GM12878 (cell line): Measurements from ENCODE around the gene DBN1. TPM values are rescaled to one million over a fixed set of nuclear protein-coding genes. Genes with fewer than 3 reads are reported as not detected.
A peak's percentile ranks its signal among the peaks of the same experiment; 100 is the strongest.

Source experiments
- ATAC-seq: fragments of 200-7000 bp; cut with Tn5 transposase; 3 replicates; pipeline ENCODE4 v1.9.1; 2020; ENCODE audit warnings: mild to moderate bottlenecking, moderate library complexity
- BruUV-seq: library from RNA; stranded (reverse); fragments of 400-500 nt; replicated peaks from 2 replicates; lab custom pipeline; 2021; lab: Mats Ljungman, UMichigan
- CTCF ChIA-PET: fragments of 300-600 bp; sonication (Branson Sonifier 250); formaldehyde crosslinking; extraction: SDS; loops from one replicate; lab custom pipeline; 2021; ENCODE audit warnings: inconsistent platforms; lab: Yijun Ruan, JAX
- POLR2A ChIA-PET: fragments of 350-600 bp; formaldehyde crosslinking; extraction: SDS; loops from one replicate; lab custom pipeline; 2021; ENCODE audit warnings: inconsistent platforms; lab: Charles Lee
- RAD21 ChIA-PET: fragments of 300-600 bp; sonication (Branson Sonifier 250); formaldehyde crosslinking; loops from one replicate; lab custom pipeline; 2023; ENCODE audit warnings: antibody characterized with exemption; ENCODE audit not compliant: unreplicated experiment; lab: Charles Lee
- SMC1A ChIA-PET: fragments of 300-600 bp; sonication (Branson Sonifier 250); formaldehyde crosslinking; loops from one replicate; lab custom pipeline; 2023; ENCODE audit not compliant: unreplicated experiment, uncharacterized antibody; lab: Charles Lee
- DNase-seq: peaks from one replicate; pipeline ENCODE4 v3.0.0-alpha.2; 2011; ENCODE audit warnings: low read depth, low spot score
- FAIRE-seq: peaks from 3 replicates; lab custom pipeline; 2011; peaks lifted over from hg19 to GRCh38; lab: Jason Lieb, UNC
- H2AFZ ChIP-seq: 2 replicates; pipeline ENCODE4 v1.6.0; 2011; ENCODE audit warnings: low read depth, low read length, control low read depth; ENCODE audit not compliant: control insufficient read depth
- H3K27ac ChIP-seq: 2 replicates; pipeline ENCODE4 v1.5.1; 2011; ENCODE audit warnings: control low read depth; ENCODE audit not compliant: control insufficient read depth, insufficient read depth
- H3K27me3 ChIP-seq, 2 experiments: replicated peaks in 1 of 2; 2 replicates each; pipeline versions ENCODE4 v1.6.0 to v1.6.1; 2011; ENCODE audit warnings: low read length in 1 of 2; ENCODE audit not compliant: control insufficient read depth in 2 of 2, insufficient read depth in 2 of 2
- H3K36me3 ChIP-seq, 2 experiments: 2 replicates each; pipeline ENCODE4 v1.5.1; 2011; ENCODE audit warnings: low read length in 1 of 2; ENCODE audit not compliant: control insufficient read depth in 2 of 2, insufficient read depth in 2 of 2
- H3K4me1 ChIP-seq: 2 replicates; pipeline ENCODE4 v1.6.1; 2011; ENCODE audit warnings: mild to moderate bottlenecking, low read length, moderate library complexity, mixed read lengths; ENCODE audit not compliant: control insufficient read depth, insufficient read depth
- H3K4me2 ChIP-seq: 2 replicates; pipeline ENCODE4 v1.6.0; 2011; ENCODE audit warnings: control low read depth; ENCODE audit not compliant: control insufficient read depth, insufficient read depth
- H3K4me3 ChIP-seq: fragments of 200-600 bp; sonication (generic); 2 replicates; pipeline ENCODE4 v1.5.1; 2016
- H3K79me2 ChIP-seq: 2 replicates; pipeline ENCODE4 v1.6.0; 2011; ENCODE audit warnings: low read length; ENCODE audit not compliant: control insufficient read depth, insufficient read depth
- H3K9ac ChIP-seq: 2 replicates; pipeline ENCODE4 v1.8.0; 2011; ENCODE audit warnings: low read length, control low read depth, mixed read lengths; ENCODE audit not compliant: control insufficient read depth, insufficient read depth
- H3K9me3 ChIP-seq: replicated peaks from 3 replicates; pipeline ENCODE4 v1.5.1; 2011; ENCODE audit warnings: mild to moderate bottlenecking, low read length; ENCODE audit not compliant: control insufficient read depth, insufficient read depth
- H4K20me1 ChIP-seq: 2 replicates; pipeline ENCODE4 v1.6.0; 2011; ENCODE audit not compliant: control insufficient read depth, insufficient read depth
- BACH1 ChIP-seq: fragments of 450-650 bp; IDR thresholded peaks from 2 replicates; pipeline ENCODE4 v1.6.1; 2017; ENCODE audit warnings: mild to moderate bottlenecking, borderline replicate concordance
- BHLHE40 ChIP-seq, 2 experiments: fragments of 450-650 bp in 1 of 2; IDR thresholded peaks; 2 replicates each; pipeline ENCODE4 v1.6.1; 2011 to 2017; ENCODE audit warnings: low read depth in 2 of 2, borderline replicate concordance in 1 of 2, improper control_type of control experiment in 1 of 2, low read length in 1 of 2, mild to moderate bottlenecking in 1 of 2
- CREM ChIP-seq: IDR thresholded peaks from 2 replicates; pipeline ENCODE4 v1.6.1; 2014; ENCODE audit warnings: antibody characterized with exemption, low read depth
- E2F4 ChIP-seq: IDR thresholded peaks from 2 replicates; pipeline ENCODE4 v1.6.1; 2012; ENCODE audit warnings: low read depth, low read length, improper control_type of control experiment
- EZH2 ChIP-seq: IDR thresholded peaks from 2 replicates; pipeline ENCODE4 v1.6.1; 2012; ENCODE audit warnings: low read depth, mild to moderate bottlenecking, control low read depth, inconsistent platforms, low read length, borderline replicate concordance; ENCODE audit not compliant: control insufficient read depth
- HDGF ChIP-seq: fragments of 450-650 bp; IDR thresholded peaks from 2 replicates; pipeline ENCODE4 v1.6.1; 2016; ENCODE audit warnings: antibody characterized with exemption
- MXI1 ChIP-seq: fragments of 150-350 bp; IDR thresholded peaks from 2 replicates; pipeline ENCODE4 v1.6.1; 2011; ENCODE audit warnings: low read depth, mild to moderate bottlenecking, inconsistent platforms, low read length, improper control_type of control experiment
- NBN ChIP-seq: fragments of 450-650 bp; IDR thresholded peaks from 2 replicates; pipeline ENCODE4 v1.6.1; 2016
- NFIC ChIP-seq: IDR thresholded peaks from 2 replicates; pipeline ENCODE4 v1.6.1; 2012; ENCODE audit warnings: low read depth, mild to moderate bottlenecking, inconsistent platforms, low read length, moderate library complexity
- NKRF ChIP-seq: fragments of 450-650 bp; conservative IDR thresholded peaks from 2 replicates; pipeline ENCODE4 v1.6.1; 2017; ENCODE audit warnings: mild to moderate bottlenecking, moderate library complexity
- NR2C2 ChIP-seq: IDR thresholded peaks from 2 replicates; pipeline ENCODE4 v1.6.1; 2011; ENCODE audit warnings: borderline replicate concordance, low read depth; ENCODE audit not compliant: control insufficient read depth, insufficient read length
- NR2F1 ChIP-seq: fragments of 450-650 bp; conservative IDR thresholded peaks from 2 replicates; pipeline ENCODE4 v1.6.1; 2017; ENCODE audit warnings: mild to moderate bottlenecking
- NRF1 ChIP-seq: conservative IDR thresholded peaks from 2 replicates; pipeline ENCODE4 v1.6.1; 2011; ENCODE audit warnings: mild to moderate bottlenecking, low read depth, low read length, improper control_type of control experiment
- RB1 ChIP-seq: fragments of 450-650 bp; formaldehyde crosslinking; IDR thresholded peaks from 2 replicates; pipeline ENCODE4 v1.6.1; 2017; ENCODE audit warnings: mild to moderate bottlenecking, borderline replicate concordance
- RBBP5 ChIP-seq: fragments of 200-600 bp; sonication (generic); conservative IDR thresholded peaks from 2 replicates; pipeline ENCODE4 v1.6.1; 2016
- SIN3A ChIP-seq: IDR thresholded peaks from 2 replicates; pipeline ENCODE4 v1.6.1; 2012; ENCODE audit warnings: low read depth, low read length, improper control_type of control experiment
- SMC3 ChIP-seq: IDR thresholded peaks from 2 replicates; pipeline ENCODE4 v1.6.1; 2011; ENCODE audit warnings: low read length, improper control_type of control experiment, borderline replicate concordance
- SP1 ChIP-seq: IDR thresholded peaks from one replicate; pipeline ENCODE4 v1.6.1; 2011; ENCODE audit warnings: low read depth, low read length
- YY1 ChIP-seq: IDR thresholded peaks from 2 replicates; pipeline ENCODE4 v1.6.1; 2011; ENCODE audit warnings: low read depth, mild to moderate bottlenecking, low read length
- ZNF24 ChIP-seq: fragments of 450-650 bp; IDR thresholded peaks from 2 replicates; pipeline ENCODE4 v1.6.1; 2017; ENCODE audit warnings: antibody characterized with exemption, mild to moderate bottlenecking
- WGBS: methylation state at CpG from one replicate; pipeline ENCODE4 v1.1.6; 2016; ENCODE audit warnings: low lambda C conversion rate; ENCODE audit not compliant: insufficient replicate concordance, insufficient coverage; ENCODE audit errors: missing lambda C conversion rate; 5-methylcytosine and 5-hydroxymethylcytosine counted together
- in situ Hi-C: fragments of 300-500 bp; cut with MboI; formaldehyde crosslinking; loops from 9 replicates; pipeline ENCODE4 v1.14.3; 2018; ENCODE audit warnings: mixed read lengths
- intact Hi-C: fragments of 100-400 bp; cut with micrococcal nuclease; formaldehyde crosslinking; loops from one replicate; pipeline ENCODE4 v1.14.2; 2022; ENCODE audit not compliant: unreplicated experiment
- polyA plus RNA-seq, 11 experiments: library from polyadenylated mRNA; depleted of rRNA in 4 of 11; unstranded in 6 of 11; stranded (reverse) in 5 of 11; fragments of >200 nt; fragmentation: Nextera tagmentation in 4 of 11; fragmentation: Illumina TruSeq in 1 of 11; extraction: Ambion mirVana in 4 of 11; extraction: Trizol in 1 of 11; gene quantifications; 1 replicate in 1 of 11; 2 replicates in 10 of 11; pipeline versions ENCODE4 v1.2.1 to v1.2.3, GENCODE V29; 2011 to 2016; ENCODE audit warnings: inconsistent platforms in 2 of 11, missing spikeins in 2 of 11, low read depth in 1 of 11
- total RNA-seq, 4 experiments: library from RNA; depleted of rRNA in 3 of 4; stranded (reverse); fragments of >200 nt in 3 of 4; fragmentation: Illumina TruSeq in 1 of 4; extraction: Trizol in 1 of 4; gene quantifications; 2 replicates each; pipeline versions ENCODE4 v1.2.1 to v1.2.3, GENCODE V29; 2013 to 2021

The DBN1 gene
- total and polyA plus RNA-seq, 10 of the 15 experiments (the other 5 are each of a cell fraction or from before 2014, with no cell fraction given), result 0.18 to 81.0 (median 27.9) TPM

- ATAC-seq (peak; percentile 70), FAIRE-seq (peak; percentile 85), DNase-seq (no peak)
- H3K9ac ChIP-seq, result peak overlapping the region; percentile 61; the same call in 1 of the 2 replicates
- peaks cover 11% of the 10 kb centered on the region for H3K4me1 ChIP-seq
- intact Hi-C loops, result loop anchor here (2.0 kb wide), 2 partner anchors 28 to 42 kb away; partner anchors contain the start of gene GRK6
- H3K79me2 ChIP-seq, result no peaks in the 10 kb centered on the region; the same call in 1 of the 2 replicates
- peak overlapping the region; percentile 82 for H3K4me3 ChIP-seq
- peak overlapping the region; percentile 67 for H3K27ac ChIP-seq
- H4K20me1 ChIP-seq, result no peaks in the 10 kb centered on the region
- H2AFZ ChIP-seq, result peak overlapping the region; percentile 77
- 1% methylated on average over 79 of the region's 80 CpGs for WGBS
- ChIA-PET RAD21 (interaction anchor here (0.6 to 13.5 kb wide), 19 partner anchors 10 to 699 kb away, joined by 3 to 291 read pairs (median 6); partner anchors contain the start of genes DOK3, F12, GRK6 and PDLIM7), SMC1A (interaction anchor here (0.8 to 5.1 kb wide), 9 partner anchors 11 to 136 kb away, joined by 4 to 92 read pairs (median 11); partner anchors contain the start of genes F12, GRK6, PDLIM7 and PFN3), POLR2A (interaction anchor here (0.8 to 13.6 kb wide), 17 partner anchors 10 to 153 kb away, joined by 3 to 358 read pairs (median 6); partner anchors contain the start of genes GRK6, MXD3 and PDLIM7), CTCF (interaction anchor here (0.5 to 16.4 kb wide), 36 partner anchors 11 to 795 kb away, joined by 3 to 391 read pairs (median 6); partner anchors contain the start of genes DBN1, DOK3, GRK6 and LMAN2)
- H3K27me3 ChIP-seq, result no peaks in the 10 kb centered on the region
- BruUV-seq, result no TSS peak
- in situ Hi-C loops, result no loop called here
- H3K9me3 ChIP-seq, result no peaks in the 10 kb centered on the region
- no peaks in the 10 kb centered on the region for H3K36me3 ChIP-seq
- H3K4me2 ChIP-seq, result peak overlapping the region; percentile 98
- TF ChIP-seq NR2C2, result no peak
- no peak for TF ChIP-seq RBBP5
- TF ChIP-seq EZH2, result no peak
- TF ChIP-seq NRF1, result peak; percentile 34
- TF ChIP-seq YY1, result 0 out of 2 replicates have a peak, but pooled peaks have one; percentile 43
- TF ChIP-seq SP1, result peak; percentile 53
- peak; percentile 89 to 99 for TF ChIP-seq BHLHE40 (IDR thresholded peaks at IDR 0.05; ENCODE audit: borderline replicate concordance in 1 of 2, low read depth in 2 of 2, low read length in 1 of 2)
- no peak; the same call in 1 of the 2 replicates for TF ChIP-seq MXI1
- TF ChIP-seq NFIC, result no peak
- TF ChIP-seq HDGF, result 0 out of 2 replicates have a peak, but pooled peaks have one; percentile 31
- 0 out of 2 replicates have a peak, but pooled peaks have one; percentile 17 for TF ChIP-seq SIN3A
- peak; percentile 48 for TF ChIP-seq CREM
- 0 out of 2 replicates have a peak, but pooled peaks have one; percentile 17 for TF ChIP-seq NBN
- TF ChIP-seq NKRF, result peak; percentile 45; the same call in 1 of the 2 replicates
- TF ChIP-seq BACH1, result peak; percentile 83
- peak; percentile 33; the same call in 1 of the 2 replicates for TF ChIP-seq RB1
- TF ChIP-seq ZNF24, result peak; percentile 52; the same call in 1 of the 2 replicates
- TF ChIP-seq SMC3, result peak; percentile 34; the same call in 1 of the 2 replicates
- peak; percentile 35; the same call in 1 of the 2 replicates for TF ChIP-seq NR2F1
- peak; percentile 24; the same call in 1 of the 2 replicates for TF ChIP-seq E2F4
These were observed 18.3 kb downstream of the DBN1 start for GRCh38 chr5:177455036-177455660.
